ENCODE results near the gene AMOT.
A peak's percentile ranks its signal among the peaks of the same experiment; 100 is the strongest.

The AMOT gene

GRCh38 chrX:112852851-112853250, 12.2 kb upstream of the AMOT start:
- Histone ChIP-seq H3K9me3 (replicated peaks; ENCODE audit: insufficient read depth, low read length) (no peaks in the 10 kb centered on the region), H3K4me2 (ENCODE audit: low read depth, low read length) (peak overlapping the region; percentile 53; the same call in 1 of the 2 replicates)
- TF ChIP-seq CTCF (IDR thresholded peaks at IDR 0.05; ENCODE audit: low read length) (no peak), EZH2phosphoT487 (IDR thresholded peaks at IDR 0.05; ENCODE audit: low read length) (no peak), EZH2 (optimal IDR thresholded peaks at IDR 0.05; ENCODE audit: low read depth, low read length) (no peak)

GRCh38 chrX:112851806-112852205, 11.2 kb upstream of the AMOT start:
- H3K36me3 ChIP-seq (replicated peaks; ENCODE audit: insufficient read depth, low read length): no peaks in the 10 kb centered on the region
- no peaks in the 10 kb centered on the region for H3K9me3 ChIP-seq (replicated peaks; ENCODE audit: insufficient read depth, low read length)
- peak overlapping the region; percentile 4; the same call in 1 of the 2 replicates for H3K27ac ChIP-seq (ENCODE audit: low read length)
- H2AFZ ChIP-seq (ENCODE audit: low read length): no peak overlapping the region
- no peak overlapping the region for H3K9ac ChIP-seq (ENCODE audit: low read length)
- peaks cover 32% of the 10 kb centered on the region for H3K27me3 ChIP-seq (replicated peaks; ENCODE audit: insufficient read depth, low read length)
- peaks cover 19% of the 10 kb centered on the region for H3F3A ChIP-seq (ENCODE audit: insufficient read depth, low read length)
- no peak for TF ChIP-seq EZH2 (optimal IDR thresholded peaks at IDR 0.05; ENCODE audit: low read depth, low read length)
- TF ChIP-seq EZH2phosphoT487 (IDR thresholded peaks at IDR 0.05; ENCODE audit: low read length): 0 out of 2 replicates have a peak, but pooled peaks have one; percentile 69
- TF ChIP-seq CTCF (IDR thresholded peaks at IDR 0.05; ENCODE audit: low read length): no peak
- H3K79me2 ChIP-seq (ENCODE audit: low read length): no peaks in the 10 kb centered on the region
- peak; percentile 94 for DNase-seq
- H4K20me1 ChIP-seq (ENCODE audit: insufficient read depth, low read length): 0 out of 2 replicates have a peak, but pooled peaks cover 3% of the 10 kb centered on the region
- H3K4me1 ChIP-seq (ENCODE audit: low read length): peaks cover 16% of the 10 kb centered on the region
- no peaks in the 10 kb centered on the region for H3K9me2 ChIP-seq (replicated peaks; ENCODE audit: insufficient read depth, low read length)
- no peak overlapping the region for H3K4me3 ChIP-seq (ENCODE audit: low read length)
- H3K4me2 ChIP-seq (ENCODE audit: low read depth, low read length): peak overlapping the region; percentile 53

More at GRCh38 chrX:112852851-112853250, 12.2 kb upstream of the AMOT start:
- Histone ChIP-seq H3K4me1 (ENCODE audit: low read length) (peaks cover 16% of the 10 kb centered on the region), H3F3A (ENCODE audit: insufficient read depth, low read length) (peaks cover 19% of the 10 kb centered on the region), H3K9me2 (replicated peaks; ENCODE audit: insufficient read depth, low read length) (no peaks in the 10 kb centered on the region), H4K20me1 (ENCODE audit: insufficient read depth, low read length) (0 out of 2 replicates have a peak, but pooled peaks cover 3% of the 10 kb centered on the region), H3K9ac (ENCODE audit: low read length) (no peak overlapping the region), H3K79me2 (ENCODE audit: low read length) (no peaks in the 10 kb centered on the region), H3K36me3 (replicated peaks; ENCODE audit: insufficient read depth, low read length) (no peaks in the 10 kb centered on the region), H2AFZ (ENCODE audit: low read length) (no peak overlapping the region), H3K27ac (ENCODE audit: low read length) (no peak overlapping the region), H3K4me3 (ENCODE audit: low read length) (no peak overlapping the region), H3K27me3 (replicated peaks; ENCODE audit: insufficient read depth, low read length) (peaks cover 32% of the 10 kb centered on the region)
- no peak for DNase-seq

- Histone ChIP-seq H3K4me3 (ENCODE audit: low read length) (no peak overlapping the region), H2AFZ (ENCODE audit: low read length) (no peak overlapping the region), H3K79me2 (ENCODE audit: low read length) (no peaks in the 10 kb centered on the region), H3K4me1 (ENCODE audit: low read length) (peaks cover 16% of the 10 kb centered on the region), H4K20me1 (ENCODE audit: insufficient read depth, low read length) (0 out of 2 replicates have a peak, but pooled peaks cover 3% of the 10 kb centered on the region), H3K9ac (ENCODE audit: low read length) (no peak overlapping the region), H3K27me3 (replicated peaks; ENCODE audit: insufficient read depth, low read length) (peaks cover 32% of the 10 kb centered on the region), H3K36me3 (replicated peaks; ENCODE audit: insufficient read depth, low read length) (no peaks in the 10 kb centered on the region), H3F3A (ENCODE audit: insufficient read depth, low read length) (peaks cover 19% of the 10 kb centered on the region), H3K4me2 (ENCODE audit: low read depth, low read length) (peak overlapping the region; percentile 48), H3K9me3 (replicated peaks; ENCODE audit: insufficient read depth, low read length) (no peaks in the 10 kb centered on the region), H3K9me2 (replicated peaks; ENCODE audit: insufficient read depth, low read length) (no peaks in the 10 kb centered on the region), H3K27ac (ENCODE audit: low read length) (peak overlapping the region; percentile 4; the same call in 1 of the 2 replicates)
- DNase-seq: peak; percentile 88
- TF ChIP-seq EZH2phosphoT487 (IDR thresholded peaks at IDR 0.05; ENCODE audit: low read length) (no peak), EZH2 (optimal IDR thresholded peaks at IDR 0.05; ENCODE audit: low read depth, low read length) (no peak), CTCF (IDR thresholded peaks at IDR 0.05; ENCODE audit: low read length) (no peak)
These were observed 10.6 kb upstream of the AMOT start for GRCh38 chrX:112851161-112851779.

Measured in MM.1S (cell line).